Measurements from ENCODE around the gene TLX2.

DNA sequence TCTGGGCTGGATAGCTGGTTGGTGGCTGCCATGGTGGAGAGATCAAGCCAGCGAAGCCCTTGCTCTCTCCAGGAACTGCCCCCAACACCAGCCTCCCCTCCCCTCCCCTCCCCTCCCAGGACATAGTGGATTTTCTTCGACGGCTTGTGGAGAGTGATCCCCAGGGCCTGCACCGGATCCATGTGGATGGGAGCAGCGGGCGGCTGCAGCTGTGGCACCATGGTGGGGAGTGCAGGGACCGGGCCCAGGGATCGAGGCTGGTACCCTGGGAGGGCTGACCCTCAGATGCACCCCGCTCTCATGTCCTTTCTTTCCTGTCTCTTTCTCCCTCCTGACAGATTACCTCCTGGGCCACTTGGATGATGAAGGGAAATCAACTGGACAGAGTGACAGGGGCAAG is 24.3 kb upstream of the TLX2 start:
- TF ChIP-seq, protein P1, sequence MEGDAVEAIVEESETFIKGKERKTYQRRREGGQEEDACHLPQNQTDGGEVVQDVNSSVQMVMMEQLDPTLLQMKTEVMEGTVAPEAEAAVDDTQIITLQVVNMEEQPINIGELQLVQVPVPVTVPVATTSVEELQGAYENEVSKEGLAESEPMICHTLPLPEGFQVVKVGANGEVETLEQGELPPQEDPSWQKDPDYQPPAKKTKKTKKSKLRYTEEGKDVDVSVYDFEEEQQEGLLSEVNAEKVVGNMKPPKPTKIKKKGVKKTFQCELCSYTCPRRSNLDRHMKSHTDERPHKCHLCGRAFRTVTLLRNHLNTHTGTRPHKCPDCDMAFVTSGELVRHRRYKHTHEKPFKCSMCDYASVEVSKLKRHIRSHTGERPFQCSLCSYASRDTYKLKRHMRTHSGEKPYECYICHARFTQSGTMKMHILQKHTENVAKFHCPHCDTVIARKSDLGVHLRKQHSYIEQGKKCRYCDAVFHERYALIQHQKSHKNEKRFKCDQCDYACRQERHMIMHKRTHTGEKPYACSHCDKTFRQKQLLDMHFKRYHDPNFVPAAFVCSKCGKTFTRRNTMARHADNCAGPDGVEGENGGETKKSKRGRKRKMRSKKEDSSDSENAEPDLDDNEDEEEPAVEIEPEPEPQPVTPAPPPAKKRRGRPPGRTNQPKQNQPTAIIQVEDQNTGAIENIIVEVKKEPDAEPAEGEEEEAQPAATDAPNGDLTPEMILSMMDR (IDR thresholded peaks at IDR 0.05; ENCODE audit: low read depth, low read length, missing input control) = no peak
- TF ChIP-seq, protein P2, sequence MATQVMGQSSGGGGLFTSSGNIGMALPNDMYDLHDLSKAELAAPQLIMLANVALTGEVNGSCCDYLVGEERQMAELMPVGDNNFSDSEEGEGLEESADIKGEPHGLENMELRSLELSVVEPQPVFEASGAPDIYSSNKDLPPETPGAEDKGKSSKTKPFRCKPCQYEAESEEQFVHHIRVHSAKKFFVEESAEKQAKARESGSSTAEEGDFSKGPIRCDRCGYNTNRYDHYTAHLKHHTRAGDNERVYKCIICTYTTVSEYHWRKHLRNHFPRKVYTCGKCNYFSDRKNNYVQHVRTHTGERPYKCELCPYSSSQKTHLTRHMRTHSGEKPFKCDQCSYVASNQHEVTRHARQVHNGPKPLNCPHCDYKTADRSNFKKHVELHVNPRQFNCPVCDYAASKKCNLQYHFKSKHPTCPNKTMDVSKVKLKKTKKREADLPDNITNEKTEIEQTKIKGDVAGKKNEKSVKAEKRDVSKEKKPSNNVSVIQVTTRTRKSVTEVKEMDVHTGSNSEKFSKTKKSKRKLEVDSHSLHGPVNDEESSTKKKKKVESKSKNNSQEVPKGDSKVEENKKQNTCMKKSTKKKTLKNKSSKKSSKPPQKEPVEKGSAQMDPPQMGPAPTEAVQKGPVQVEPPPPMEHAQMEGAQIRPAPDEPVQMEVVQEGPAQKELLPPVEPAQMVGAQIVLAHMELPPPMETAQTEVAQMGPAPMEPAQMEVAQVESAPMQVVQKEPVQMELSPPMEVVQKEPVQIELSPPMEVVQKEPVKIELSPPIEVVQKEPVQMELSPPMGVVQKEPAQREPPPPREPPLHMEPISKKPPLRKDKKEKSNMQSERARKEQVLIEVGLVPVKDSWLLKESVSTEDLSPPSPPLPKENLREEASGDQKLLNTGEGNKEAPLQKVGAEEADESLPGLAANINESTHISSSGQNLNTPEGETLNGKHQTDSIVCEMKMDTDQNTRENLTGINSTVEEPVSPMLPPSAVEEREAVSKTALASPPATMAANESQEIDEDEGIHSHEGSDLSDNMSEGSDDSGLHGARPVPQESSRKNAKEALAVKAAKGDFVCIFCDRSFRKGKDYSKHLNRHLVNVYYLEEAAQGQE (IDR thresholded peaks at IDR 0.05) = no peak
- no peak for TF ChIP-seq YY1 (IDR thresholded peaks at IDR 0.05)
- no peak for TF ChIP-seq SP1 (IDR thresholded peaks at IDR 0.05)
- TF ChIP-seq TAF1 (conservative IDR thresholded peaks at IDR 0.05) = no peak

Measured in liver (tissue), 3 donors.